ENCODE results near the gene C20orf204. TPM values are rescaled to one million over a fixed set of nuclear protein-coding genes. Genes with fewer than 3 reads are reported as not detected.
A peak's percentile ranks its signal among the peaks of the same experiment; 100 is the strongest.

C20orf204 gene
- total RNA-seq, 4 donors from 2014 or later: 0.17 to 1.6 (median 0.32) TPM

- peaks cover 33 to 51% (median 39%) of the 10 kb centered on the region in 4 donors for H3K4me1 ChIP-seq
- H3K27ac ChIP-seq (replicated peaks in 1 of 4): peak overlapping the region; percentile 58 to 80 (median 70)
- intact Hi-C loops (cut with DNase I): no loop called here
- no peaks in the 10 kb centered on the region for H3K9me3 ChIP-seq
- H3K36me3 ChIP-seq: peaks cover 0 to 12% (median 8%) of the 10 kb centered on the region in 4 donors
- peak overlapping the region; percentile 67 to 86 (median 76) for H3K4me3 ChIP-seq
- no peak for TF ChIP-seq POLR2AphosphoS5 (IDR thresholded peaks at IDR 0.05)
- TF ChIP-seq CTCF (IDR thresholded peaks at IDR 0.05): no peak
- TF ChIP-seq POLR2A (IDR thresholded peaks at IDR 0.05; ENCODE audit: low read depth): no peak
- TF ChIP-seq EP300 (IDR thresholded peaks at IDR 0.05): no peak
- H3K27me3 ChIP-seq: peaks cover 0 to 19% (median 3%) of the 10 kb centered on the region in 4 donors
- no peak for DNase-seq (ENCODE audit: extremely low spot score)
- WGBS: 11% methylated on average over 4 of the region's 4 CpGs
Observed at GRCh38 chr20:64078934-64079272, 42.9 kb downstream of the C20orf204 start.

GRCh38 chr20:64079273-64080012 lies 43.5 kb downstream of the C20orf204 start, which contains the start of gene RGS19:
RGS19 (minus strand) TSS chr20:64079518; CDS start chr20:64076886, 2,632 bp downstream.
- TF ChIP-seq CTCF (IDR thresholded peaks at IDR 0.05): peak in 1 of 3 experiments; percentile 13
- TF ChIP-seq POLR2A (IDR thresholded peaks at IDR 0.05; ENCODE audit: low read depth): no peak
- Histone ChIP-seq H3K4me1 (peaks cover 36 to 56% (median 45%) of the 10 kb centered on the region in 4 donors), H3K9me3 (no peaks in the 10 kb centered on the region), H3K4me3 (peak within 1 kb of the TSS; percentile 67 to 86 (median 76)), H3K27me3 (peaks cover 0 to 25% (median 8%) of the 10 kb centered on the region in 4 donors), H3K27ac (replicated peaks in 1 of 4) (peak within 1 kb of the TSS; percentile 63 to 85 (median 70)), H3K36me3 (peaks cover 0 to 6% (median 3%) of the 10 kb centered on the region in 4 donors)
- 0% methylated on average over 9 of the region's 73 CpGs for WGBS
- DNase-seq (ENCODE audit: extremely low spot score): no peak
- intact Hi-C loops (cut with DNase I): loop anchor here (5.0 kb wide), 1 partner anchor 43 kb away; no protein-coding TSS in a partner anchor

DNA sequence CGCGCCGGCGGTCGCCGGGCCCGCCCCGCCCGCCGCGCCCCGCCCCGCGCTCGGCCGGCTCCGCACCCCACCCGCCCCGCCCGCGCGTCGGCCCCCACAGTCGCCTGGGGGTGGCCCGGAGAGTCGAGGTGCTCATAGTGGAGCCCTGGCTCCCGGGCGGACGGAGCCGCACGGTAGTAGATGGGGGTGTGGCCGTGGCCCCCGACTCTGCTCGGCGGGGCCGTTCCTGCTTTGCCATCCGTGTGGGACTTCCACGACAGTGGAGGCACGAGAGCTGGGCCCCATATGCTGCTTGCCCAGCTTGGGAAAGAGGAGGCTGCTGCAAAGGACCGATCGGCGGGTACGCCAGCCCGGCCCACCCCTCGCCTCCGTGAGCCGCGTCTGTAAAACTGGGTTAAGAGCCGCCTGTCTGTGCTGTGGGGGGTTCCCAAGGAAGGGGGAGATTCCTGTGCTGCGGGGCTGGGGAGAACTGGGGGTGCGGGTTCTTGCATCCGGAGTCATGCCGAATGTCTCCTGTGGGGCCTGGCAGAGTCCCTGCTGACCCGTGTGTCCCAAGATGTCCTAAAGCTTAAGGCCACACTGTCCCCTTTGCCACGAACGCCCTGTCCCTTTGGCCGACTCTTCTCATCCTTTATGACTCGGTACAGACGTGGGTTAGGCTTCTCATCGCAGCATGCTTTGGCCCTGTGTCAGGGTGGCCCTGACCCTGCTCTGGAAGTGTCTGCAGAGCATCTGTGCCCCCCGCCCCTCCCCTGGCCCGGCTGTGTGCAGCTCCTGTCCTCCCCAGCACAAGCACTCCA lies 44.2 kb downstream of the C20orf204 start, which contains the start of gene OPRL1:
TSS of gene OPRL1 (plus strand) at position 70 of the 800 bp plus-strand sequence. CDS start 12,639 bp downstream, outside the sequence.
- DNase-seq (ENCODE audit: extremely low spot score): no peak
- H3K4me3 ChIP-seq: peak within 1 kb of the TSS; percentile 67 to 86 (median 76)
- peaks cover 0 to 32% (median 16%) of the 10 kb centered on the region in 4 donors for H3K27me3 ChIP-seq
- TF ChIP-seq EP300 (IDR thresholded peaks at IDR 0.05) (no peak), CTCF (IDR thresholded peaks at IDR 0.05) (no peak), POLR2A (IDR thresholded peaks at IDR 0.05; ENCODE audit: low read depth) (no peak), POLR2AphosphoS5 (IDR thresholded peaks at IDR 0.05) (no peak)
- H3K4me1 ChIP-seq: peaks cover 36 to 60% (median 50%) of the 10 kb centered on the region in 4 donors
- WGBS: 41% methylated on average over 8 of the region's 62 CpGs
- no peaks in the 10 kb centered on the region for H3K9me3 ChIP-seq
- H3K27ac ChIP-seq (replicated peaks in 1 of 4): peak within 1 kb of the TSS; percentile 63 to 85 (median 70)
- H3K36me3 ChIP-seq: peaks cover 0 to under 1% (median 0%) of the 10 kb centered on the region in 4 donors
- intact Hi-C loops (cut with DNase I): loop anchor here (5.0 kb wide), 1 partner anchor 42 kb away; no protein-coding TSS in a partner anchor

- 82% methylated on average over 9 of the region's 17 CpGs for WGBS
- Histone ChIP-seq H3K27ac (replicated peaks in 1 of 4) (peak overlapping the region in 3 of 4 donors; percentile 63 to 85 (median 77)), H3K4me1 (peaks cover 36 to 60% (median 50%) of the 10 kb centered on the region in 4 donors), H3K9me3 (no peaks in the 10 kb centered on the region), H3K27me3 (peaks cover 0 to 40% (median 16%) of the 10 kb centered on the region in 4 donors), H3K4me3 (peak overlapping the region in 3 of 4 donors; percentile 73 to 86 (median 79)), H3K36me3 (no peaks in the 10 kb centered on the region)
- DNase-seq (ENCODE audit: extremely low spot score): no peak
- no peak for TF ChIP-seq EP300 (IDR thresholded peaks at IDR 0.05)
- TF ChIP-seq POLR2A (IDR thresholded peaks at IDR 0.05; ENCODE audit: low read depth): no peak
- intact Hi-C loops (cut with DNase I): loop anchor here (5.0 kb wide), 1 partner anchor 41 kb away; no protein-coding TSS in a partner anchor
Observed at GRCh38 chr20:64080813-64081623, 45.0 kb downstream of the C20orf204 start.

Data from esophagus muscularis mucosa (tissue), 4 donors.